Measurements from ENCODE around the gene PBX3.

The PBX3 gene

DNA sequence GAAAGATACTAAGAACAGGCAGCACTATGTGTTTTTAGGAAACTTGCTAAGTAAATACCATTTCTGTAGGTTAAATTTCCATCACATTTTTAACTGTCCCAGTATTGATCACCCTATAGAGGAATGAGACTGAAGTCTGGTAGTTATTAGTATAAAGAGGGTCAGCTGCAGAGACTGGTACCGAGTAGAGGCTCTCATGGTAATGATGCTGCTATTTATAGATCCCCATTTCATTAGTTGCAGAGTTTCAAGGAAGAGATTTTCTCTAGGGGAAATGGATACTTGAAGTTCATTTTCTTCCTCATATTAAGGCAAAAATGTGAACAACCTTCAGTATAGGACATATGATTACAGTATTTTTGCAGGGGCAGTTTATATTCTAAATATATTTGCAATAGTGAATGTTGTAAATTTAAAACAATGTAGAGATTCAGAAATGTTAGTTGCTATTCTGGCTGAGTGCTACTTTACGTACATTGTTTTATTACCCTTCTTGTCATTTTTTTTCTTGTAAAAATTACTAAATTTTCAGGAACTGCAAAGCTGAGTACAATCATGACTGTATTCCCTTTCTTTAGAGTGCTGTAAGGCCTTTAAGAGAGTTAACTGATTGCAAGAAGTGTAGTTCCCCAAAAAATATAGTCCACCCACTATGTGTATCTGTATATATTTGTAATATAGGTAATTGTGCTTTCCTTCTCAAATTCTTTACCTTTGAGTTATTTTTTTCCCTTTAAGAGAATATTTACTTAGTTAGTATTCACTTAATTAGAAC lies 14.7 kb downstream of the PBX3 start:
- TF ChIP-seq, protein P1, sequence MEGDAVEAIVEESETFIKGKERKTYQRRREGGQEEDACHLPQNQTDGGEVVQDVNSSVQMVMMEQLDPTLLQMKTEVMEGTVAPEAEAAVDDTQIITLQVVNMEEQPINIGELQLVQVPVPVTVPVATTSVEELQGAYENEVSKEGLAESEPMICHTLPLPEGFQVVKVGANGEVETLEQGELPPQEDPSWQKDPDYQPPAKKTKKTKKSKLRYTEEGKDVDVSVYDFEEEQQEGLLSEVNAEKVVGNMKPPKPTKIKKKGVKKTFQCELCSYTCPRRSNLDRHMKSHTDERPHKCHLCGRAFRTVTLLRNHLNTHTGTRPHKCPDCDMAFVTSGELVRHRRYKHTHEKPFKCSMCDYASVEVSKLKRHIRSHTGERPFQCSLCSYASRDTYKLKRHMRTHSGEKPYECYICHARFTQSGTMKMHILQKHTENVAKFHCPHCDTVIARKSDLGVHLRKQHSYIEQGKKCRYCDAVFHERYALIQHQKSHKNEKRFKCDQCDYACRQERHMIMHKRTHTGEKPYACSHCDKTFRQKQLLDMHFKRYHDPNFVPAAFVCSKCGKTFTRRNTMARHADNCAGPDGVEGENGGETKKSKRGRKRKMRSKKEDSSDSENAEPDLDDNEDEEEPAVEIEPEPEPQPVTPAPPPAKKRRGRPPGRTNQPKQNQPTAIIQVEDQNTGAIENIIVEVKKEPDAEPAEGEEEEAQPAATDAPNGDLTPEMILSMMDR (IDR thresholded peaks at IDR 0.05): no peak
- H3K9ac ChIP-seq: no peak overlapping the region
- no peaks in the 10 kb centered on the region for H3K27me3 ChIP-seq (ENCODE audit: control insufficient read depth, insufficient read depth, low read length)
- H3K4me3 ChIP-seq (ENCODE audit: low read depth, low read length): peak overlapping the region; percentile 25
- H3K4me1 ChIP-seq: peaks cover 21% of the 10 kb centered on the region
- H3K79me2 ChIP-seq: peaks cover 29% of the 10 kb centered on the region
- H3K36me3 ChIP-seq (ENCODE audit: control insufficient read depth, insufficient read depth, low read length): no peaks in the 10 kb centered on the region
- H3K9me3 ChIP-seq (ENCODE audit: control insufficient read depth, low read length): no peaks in the 10 kb centered on the region
- no peak overlapping the region for H3K27ac ChIP-seq
- H3K4me2 ChIP-seq (ENCODE audit: low read length): peak overlapping the region; percentile 37
- H2AFZ ChIP-seq: no peak overlapping the region

DNA sequence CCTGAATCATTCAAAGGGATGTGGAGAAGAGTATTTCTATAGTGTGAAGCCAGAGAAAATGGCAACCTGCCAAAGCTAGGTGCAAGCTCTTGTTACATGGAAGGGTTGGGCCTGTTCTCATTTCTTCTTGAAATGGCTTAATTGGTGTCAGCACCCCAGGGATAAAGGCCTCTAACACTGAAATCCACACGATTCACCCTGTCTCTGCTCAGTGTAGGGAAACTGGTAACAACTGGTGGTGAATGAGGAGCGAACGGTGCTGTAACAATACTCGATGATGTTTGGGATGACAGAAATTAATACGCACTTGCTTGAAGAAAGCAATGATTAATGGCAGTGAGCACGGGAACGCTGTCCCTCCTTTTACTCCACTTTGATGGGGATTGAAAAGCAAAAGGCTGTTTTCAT lies 16.2 kb downstream of the PBX3 start:
- peak overlapping the region; percentile 29 for H3K4me3 ChIP-seq (ENCODE audit: low read depth, low read length)
- H3K4me2 ChIP-seq (ENCODE audit: low read length): peak overlapping the region; percentile 60
- H2AFZ ChIP-seq: no peak overlapping the region
- TF ChIP-seq, protein P1 (IDR thresholded peaks at IDR 0.05): no peak
- H3K27ac ChIP-seq: no peak overlapping the region
- no peaks in the 10 kb centered on the region for H3K9me3 ChIP-seq (ENCODE audit: control insufficient read depth, low read length)
- no peak overlapping the region for H3K9ac ChIP-seq
- peaks cover 21% of the 10 kb centered on the region for H3K4me1 ChIP-seq
- H3K79me2 ChIP-seq: peaks cover 31% of the 10 kb centered on the region
- no peaks in the 10 kb centered on the region for H3K27me3 ChIP-seq (ENCODE audit: control insufficient read depth, insufficient read depth, low read length)
- H3K36me3 ChIP-seq (ENCODE audit: control insufficient read depth, insufficient read depth, low read length): no peaks in the 10 kb centered on the region

DNA sequence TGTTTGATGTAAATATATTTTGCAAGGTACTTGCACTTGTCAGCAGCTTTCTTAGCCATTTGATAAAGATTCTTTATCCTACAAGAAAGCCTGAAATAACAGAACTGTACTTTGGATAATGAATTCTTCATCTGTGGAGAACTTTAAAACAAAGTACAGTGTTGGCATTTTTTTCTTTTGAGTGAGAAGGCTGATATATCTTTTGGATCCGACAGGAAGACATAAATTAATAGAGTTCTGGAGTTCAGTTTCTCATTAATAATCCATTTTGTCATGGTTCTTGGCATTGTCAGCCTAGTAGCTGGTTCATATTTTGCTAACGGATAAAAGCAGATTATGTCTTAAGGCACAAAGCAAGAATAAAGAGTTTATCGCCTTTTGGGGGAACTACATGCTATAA lies 17.0 kb downstream of the PBX3 start:
- peak overlapping the region; percentile 60 for H3K4me2 ChIP-seq (ENCODE audit: low read length)
- no peaks in the 10 kb centered on the region for H3K9me3 ChIP-seq (ENCODE audit: control insufficient read depth, low read length)
- no peak overlapping the region for H2AFZ ChIP-seq
- no peak overlapping the region for H3K4me3 ChIP-seq (ENCODE audit: low read depth, low read length)
- TF ChIP-seq, protein P1 (IDR thresholded peaks at IDR 0.05): no peak
- no peaks in the 10 kb centered on the region for H3K27me3 ChIP-seq (ENCODE audit: control insufficient read depth, insufficient read depth, low read length)
- no peaks in the 10 kb centered on the region for H3K36me3 ChIP-seq (ENCODE audit: control insufficient read depth, insufficient read depth, low read length)
- H3K27ac ChIP-seq: no peak overlapping the region
- no peak overlapping the region for H3K9ac ChIP-seq
- H3K4me1 ChIP-seq: peaks cover 19% of the 10 kb centered on the region
- peaks cover 35% of the 10 kb centered on the region for H3K79me2 ChIP-seq

DNA sequence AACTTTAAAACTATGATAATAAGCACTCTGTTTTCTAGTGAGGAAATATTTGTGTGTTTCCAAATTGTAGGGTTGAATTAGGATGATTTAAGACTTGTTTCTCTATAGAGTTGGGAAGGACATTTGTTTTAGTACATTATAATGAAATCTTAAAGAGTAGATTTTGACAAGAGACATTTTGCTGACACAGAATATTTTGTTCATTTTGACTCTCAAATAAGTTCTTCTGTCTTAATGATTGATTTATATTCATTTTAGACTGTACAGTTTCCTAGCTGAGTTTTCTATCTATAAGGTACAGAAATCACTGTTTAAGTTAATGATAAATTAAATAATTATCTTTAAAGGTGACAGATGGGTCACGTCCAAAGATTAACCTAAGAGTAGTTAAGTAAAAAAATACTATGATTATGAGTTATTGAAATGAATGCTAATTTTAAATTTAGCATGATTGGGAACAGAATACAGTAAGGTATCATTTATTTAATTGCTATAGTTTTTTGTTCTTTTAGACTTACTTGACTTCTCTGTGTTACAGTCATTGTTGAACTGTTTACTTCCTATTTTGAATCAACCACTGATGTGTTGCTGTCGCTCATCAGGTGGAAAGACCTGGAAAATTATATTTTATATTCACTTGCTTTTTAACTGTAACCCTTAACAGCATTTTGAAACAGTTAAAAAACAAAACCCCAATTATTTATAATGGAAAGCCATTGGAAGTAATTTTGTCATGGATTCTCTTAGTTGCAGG lies 19.5 kb downstream of the PBX3 start:
- Histone ChIP-seq H3K27me3 (ENCODE audit: control insufficient read depth, insufficient read depth, low read length) (no peaks in the 10 kb centered on the region), H3K27ac (no peak overlapping the region), H3K4me1 (peaks cover 12% of the 10 kb centered on the region), H2AFZ (no peak overlapping the region), H3K9me3 (ENCODE audit: control insufficient read depth, low read length) (no peaks in the 10 kb centered on the region), H3K9ac (no peak overlapping the region), H3K36me3 (ENCODE audit: control insufficient read depth, insufficient read depth, low read length) (no peaks in the 10 kb centered on the region), H3K4me2 (ENCODE audit: low read length) (no peak overlapping the region), H3K79me2 (peaks cover 37% of the 10 kb centered on the region), H3K4me3 (ENCODE audit: low read depth, low read length) (no peak overlapping the region)
- TF ChIP-seq, protein P1 (IDR thresholded peaks at IDR 0.05): no peak

Measured in parathyroid adenoma (tissue), 2 donors.